ENCODE results near the gene TMEM182.

TMEM182 gene

DNA sequence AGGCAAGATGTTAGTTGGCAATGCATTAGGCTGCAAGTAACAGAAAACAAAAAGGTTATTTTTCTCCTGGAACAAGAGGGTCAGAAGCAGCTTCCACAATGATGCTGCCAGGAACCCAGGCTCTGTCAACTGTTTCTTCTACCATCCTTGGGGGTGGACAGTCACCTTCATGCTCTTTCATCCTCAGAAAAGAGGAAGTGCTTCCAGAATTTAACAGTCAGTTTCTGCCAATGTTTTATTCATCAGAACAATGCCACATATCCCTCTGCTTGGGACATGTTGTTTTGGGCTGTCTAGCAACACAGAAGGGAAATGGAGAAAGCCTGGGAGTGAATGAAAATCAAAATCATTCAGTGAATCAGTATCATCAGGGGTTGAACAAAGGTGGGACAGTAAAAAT is 7.1 kb downstream of the TMEM182 start:
- FAIRE-seq: no peak

DNA sequence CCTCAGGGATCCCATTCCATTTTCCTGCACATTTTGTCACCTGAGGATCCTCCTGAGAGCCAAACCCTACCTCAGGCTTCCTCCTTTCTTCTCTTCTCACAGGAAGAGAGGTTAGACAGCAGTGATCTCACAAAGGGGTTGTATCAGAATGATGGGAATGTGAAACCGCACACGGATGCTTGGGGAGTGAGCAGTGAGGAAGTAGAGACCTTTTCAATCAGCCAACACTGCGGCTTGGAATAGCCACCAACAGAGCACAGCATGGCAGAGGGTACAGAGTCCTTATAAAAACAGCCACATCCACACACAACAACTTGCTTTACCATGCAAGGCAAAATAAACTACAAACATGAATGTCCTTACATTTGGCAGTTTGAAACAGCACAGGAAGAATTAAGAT is 8.7 kb downstream of the TMEM182 start:
- FAIRE-seq: no peak

DNA sequence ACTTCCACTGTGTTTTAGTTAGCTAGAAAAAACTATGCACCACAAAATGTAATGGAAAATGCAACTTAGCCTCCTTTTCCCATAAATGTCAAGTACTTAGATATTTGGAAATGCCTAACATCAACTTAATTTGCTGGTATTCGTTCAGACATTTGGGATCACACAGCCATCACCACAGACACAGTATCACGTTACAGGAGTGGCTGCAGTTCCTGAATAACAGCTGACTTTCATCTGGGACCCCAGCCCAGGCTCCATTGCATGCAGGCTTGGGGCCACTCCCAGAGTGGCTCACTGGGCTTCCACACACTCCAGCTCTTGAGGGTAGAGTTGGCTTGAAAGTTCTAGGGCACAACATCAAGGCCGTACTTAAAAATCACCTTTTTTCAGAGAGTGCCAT is 9.3 kb downstream of the TMEM182 start:
- FAIRE-seq: no peak

DNA sequence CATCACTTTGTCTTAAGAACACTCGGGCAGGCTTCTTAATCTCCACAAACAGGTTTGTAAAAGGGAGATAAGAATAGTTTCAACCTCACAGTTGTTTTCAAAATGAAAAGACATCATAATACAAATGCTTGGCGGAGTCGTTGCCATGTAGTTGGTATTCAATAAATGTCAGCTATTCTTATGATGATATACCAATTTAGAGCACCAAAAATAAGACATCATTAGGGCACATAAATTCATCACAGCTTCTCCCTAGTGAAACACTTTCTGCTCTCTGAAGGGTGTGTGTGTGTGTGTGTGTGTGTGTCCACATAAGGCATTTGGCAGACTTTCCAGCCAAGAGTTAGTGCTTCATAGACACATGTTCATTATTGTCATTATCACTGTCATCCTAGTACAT is 10.8 kb downstream of the TMEM182 start:
- FAIRE-seq: no peak

DNA sequence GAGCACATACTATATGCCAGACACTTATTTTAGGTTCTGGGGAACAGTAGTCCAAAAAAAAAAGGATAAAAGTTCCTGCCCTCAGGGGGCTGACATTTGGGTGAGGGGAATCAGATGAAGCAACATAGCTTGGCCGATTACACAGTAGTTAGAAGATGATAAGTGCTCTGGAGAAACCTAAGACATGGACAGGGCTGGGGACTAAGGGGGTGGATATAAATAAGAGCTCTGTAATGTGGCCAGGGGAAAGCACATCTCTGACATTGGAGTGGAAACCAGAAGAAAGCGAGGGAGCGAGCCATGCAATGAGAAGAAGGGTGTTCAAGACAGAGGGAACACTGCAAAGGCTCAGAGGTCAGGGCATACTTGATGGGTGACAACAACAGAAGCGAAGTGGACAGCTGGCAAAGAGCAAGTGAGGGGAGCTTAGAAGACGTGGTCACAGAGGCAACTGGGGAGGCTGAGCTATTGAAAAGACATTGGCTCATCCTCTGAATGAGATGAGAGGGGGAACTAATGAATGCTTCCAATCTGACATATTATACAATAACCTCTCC is 11.4 kb downstream of the TMEM182 start:
- FAIRE-seq: no peak

DNA sequence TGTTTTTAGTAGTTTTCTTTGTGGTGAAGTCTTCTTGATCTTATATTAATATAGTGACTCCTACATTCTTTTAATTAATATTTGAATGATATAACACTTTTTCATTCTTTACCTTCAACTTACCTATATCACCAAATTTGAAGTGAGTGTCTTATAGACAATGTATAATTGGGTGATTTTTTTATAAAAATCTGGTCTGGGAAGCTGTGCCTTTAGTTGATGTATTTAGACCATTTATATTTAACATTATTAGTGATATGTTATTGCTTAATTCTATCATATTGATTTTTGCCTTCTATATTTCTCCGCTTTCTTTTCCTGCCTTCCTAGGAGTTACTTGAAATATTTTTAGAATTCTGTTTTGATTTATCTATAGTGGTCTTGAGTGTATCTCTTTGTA is 16.4 kb downstream of the TMEM182 start:
- FAIRE-seq: no peak

DNA sequence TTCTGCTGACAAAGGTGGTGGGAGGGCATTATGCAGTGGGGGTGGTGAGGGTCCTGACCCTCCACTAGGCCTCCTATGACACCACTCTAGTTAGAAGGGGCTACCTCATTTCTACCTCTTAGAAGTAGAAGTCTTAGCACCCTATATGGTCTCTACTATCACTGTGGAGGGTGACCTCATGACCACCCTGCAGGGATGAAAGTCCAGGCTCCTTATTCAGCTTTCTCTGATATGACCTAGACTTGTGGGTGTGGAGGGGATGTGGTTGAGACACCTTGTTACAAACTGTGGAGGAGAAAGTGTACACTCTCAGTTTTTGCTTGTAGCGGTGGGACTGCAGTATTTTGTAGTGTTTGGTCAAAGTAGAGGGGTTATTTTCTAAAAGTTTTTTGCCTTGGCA is 18.6 kb downstream of the TMEM182 start:
- no peak for FAIRE-seq

DNA sequence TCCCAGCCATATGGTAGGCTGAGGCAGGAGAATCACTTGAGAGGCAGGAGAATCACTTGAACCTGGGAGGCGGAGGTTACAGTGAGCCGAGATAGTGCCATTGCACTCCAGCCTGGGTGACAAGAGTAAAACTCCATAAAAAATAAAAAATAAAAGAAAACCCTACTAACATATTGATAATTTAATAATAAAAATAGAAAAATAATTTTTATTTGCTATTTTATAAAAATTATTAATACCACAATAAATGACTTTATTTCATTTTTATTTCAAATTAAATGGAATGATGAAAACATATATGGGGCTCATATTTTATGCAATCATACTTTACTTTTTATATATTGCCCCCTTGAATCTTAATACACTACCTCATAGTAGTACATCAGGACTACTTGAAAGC is 20.4 kb downstream of the TMEM182 start:
- FAIRE-seq: peak; percentile 68

DNA sequence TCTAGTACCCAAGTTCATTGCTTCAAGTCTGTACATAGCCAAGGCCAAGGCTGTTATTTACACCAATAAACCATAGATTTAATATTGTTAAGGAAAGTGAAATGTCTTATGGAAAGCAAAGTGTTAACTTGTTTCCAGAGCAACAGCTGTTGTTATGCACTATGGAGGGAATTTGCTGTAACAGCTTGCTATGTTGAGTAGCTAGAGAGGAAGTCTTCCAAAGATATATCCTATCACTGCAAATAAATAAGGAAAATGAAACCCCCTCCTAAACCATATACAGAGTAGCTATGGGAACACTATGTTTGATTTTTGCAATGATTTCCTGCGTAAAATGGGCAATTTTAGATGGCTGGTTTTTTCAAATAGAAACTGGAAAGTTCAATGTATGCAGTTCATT is 21.1 kb downstream of the TMEM182 start:
- no peak for FAIRE-seq

DNA sequence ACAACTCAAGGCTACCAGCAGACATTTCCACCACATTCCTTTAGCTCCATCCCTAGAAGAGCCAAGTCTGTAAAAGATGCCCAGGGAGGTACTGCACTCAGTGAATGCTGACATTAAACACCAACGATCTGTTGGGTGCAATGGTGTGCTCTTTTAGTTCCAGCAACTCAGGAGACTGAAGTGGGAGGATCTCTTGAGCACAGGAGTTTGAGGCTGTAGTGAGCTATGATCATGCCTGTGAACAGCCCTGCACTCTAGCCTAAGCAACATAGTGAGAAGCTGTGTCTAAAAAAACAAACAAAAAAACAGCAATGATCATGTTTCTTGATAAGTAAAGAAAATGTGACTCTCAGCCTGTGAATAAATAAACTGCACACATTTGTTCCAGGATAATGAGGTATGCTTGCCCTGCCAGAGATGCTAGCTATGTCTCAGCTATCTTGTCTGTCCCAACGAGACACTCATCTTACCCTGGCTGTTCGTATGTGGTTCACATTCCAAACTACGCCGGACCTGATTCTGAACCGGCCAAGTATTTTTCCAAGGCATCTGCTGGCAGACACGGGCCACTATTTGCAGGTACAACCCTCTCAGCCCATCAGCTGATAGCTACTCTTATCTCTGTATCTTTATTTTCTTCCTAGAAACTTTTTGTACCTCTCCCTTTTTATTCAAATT is 21.8 kb downstream of the TMEM182 start:
- FAIRE-seq: no peak

DNA sequence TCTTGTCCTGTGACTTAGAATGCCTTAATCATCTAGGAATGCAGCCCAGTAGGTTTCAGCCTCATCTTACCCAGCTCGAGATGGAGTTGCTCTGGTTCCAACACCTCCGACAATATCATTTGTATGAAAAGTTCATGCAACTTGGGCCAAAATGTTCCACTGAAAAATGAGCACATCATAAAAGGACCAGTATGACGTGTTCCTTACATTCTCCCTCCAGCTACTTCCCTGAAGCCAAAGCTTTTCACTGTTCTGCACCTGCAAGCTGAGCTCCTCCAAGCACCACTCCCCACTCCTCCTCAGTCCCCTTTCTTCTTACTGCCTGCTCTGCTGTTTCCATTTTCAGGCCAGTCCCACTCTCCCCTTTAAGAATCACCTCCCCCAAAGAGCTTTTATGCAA is 23.1 kb downstream of the TMEM182 start:
- no peak for FAIRE-seq

DNA sequence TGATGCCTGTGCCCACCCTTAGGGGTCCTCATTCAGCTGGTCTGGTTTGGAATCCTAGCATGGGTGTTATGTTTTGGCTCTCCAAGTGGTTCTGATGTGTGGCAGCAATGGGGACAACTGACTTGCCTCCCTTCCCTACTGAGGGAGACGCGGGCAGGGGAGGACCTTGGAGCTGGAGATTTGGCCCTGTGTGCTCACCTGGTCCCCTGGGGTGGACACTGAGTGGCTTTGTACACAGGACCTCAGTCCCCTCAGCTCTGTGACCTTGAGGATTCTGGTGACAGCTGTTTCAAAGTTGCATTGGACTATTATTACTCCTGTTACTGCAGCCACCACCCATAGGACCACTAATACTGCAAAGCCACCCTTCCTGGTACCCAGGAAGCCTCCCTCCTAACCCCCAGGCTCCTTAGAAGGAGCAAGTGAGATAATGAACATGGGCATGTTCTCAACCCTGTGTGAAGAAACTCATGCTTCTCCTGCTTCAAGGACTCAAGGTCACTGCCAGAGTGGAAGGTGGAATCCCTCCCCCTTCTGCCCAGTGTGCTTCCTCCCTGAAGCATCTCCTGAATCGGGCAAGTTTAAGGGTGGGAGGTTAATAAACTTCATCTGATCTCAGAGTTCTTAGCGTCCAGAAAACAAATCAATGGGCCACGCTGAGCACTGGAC is 26.5 kb downstream of the TMEM182 start:
- FAIRE-seq: no peak

DNA sequence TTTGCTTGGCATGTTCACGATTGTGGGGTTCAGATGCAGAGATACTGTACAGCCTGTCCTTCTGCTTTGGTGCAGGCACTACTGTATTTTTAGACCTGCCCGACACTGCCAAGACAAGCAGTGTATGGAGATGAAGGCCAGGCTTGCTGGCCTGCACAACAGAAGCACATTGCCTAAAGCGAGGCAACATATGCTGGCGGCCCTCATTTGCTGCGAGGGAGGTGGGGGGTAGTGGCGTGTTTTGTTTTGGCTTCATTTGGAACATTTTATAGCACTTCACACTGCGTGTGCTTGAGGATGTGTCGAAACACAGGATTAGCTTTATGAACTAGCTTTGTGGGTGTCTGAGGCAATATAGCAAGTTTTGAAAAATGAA is 27.0 kb downstream of the TMEM182 start:
- no peak for FAIRE-seq

DNA sequence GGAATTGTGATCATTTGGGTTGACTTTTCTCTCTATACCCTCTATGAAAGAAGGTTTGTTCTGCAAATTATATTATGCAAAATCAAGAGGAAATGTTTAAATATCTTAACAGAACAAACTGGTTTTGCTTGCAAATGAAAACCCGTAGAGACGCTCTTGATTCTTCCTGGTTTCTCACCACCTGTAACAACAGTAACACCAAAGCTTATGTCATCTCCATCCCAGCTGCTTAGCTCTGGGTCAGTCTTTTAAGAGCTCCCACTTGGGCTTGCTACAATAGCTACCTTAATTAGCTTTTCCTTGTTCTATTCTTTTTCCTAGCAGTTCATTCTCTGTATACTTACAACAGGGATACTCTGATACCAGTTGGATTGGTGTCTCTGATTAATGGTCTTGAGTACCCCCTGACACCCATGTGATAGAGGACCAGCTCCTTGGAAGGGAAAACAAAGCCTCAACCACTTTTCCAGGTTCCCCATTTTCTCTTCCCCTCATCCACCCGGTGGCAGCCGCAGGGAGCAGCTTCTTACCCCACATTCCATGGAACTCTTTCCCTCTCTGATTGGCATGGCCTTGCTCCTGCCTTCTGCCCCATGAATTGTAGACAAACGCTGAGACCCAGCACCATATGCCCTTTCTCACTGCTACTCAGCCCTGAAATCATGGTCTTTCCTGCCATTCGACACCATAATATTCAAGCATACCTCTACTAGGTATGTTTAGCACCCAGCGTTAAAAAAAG is 27.7 kb downstream of the TMEM182 start:
- no peak for FAIRE-seq

DNA sequence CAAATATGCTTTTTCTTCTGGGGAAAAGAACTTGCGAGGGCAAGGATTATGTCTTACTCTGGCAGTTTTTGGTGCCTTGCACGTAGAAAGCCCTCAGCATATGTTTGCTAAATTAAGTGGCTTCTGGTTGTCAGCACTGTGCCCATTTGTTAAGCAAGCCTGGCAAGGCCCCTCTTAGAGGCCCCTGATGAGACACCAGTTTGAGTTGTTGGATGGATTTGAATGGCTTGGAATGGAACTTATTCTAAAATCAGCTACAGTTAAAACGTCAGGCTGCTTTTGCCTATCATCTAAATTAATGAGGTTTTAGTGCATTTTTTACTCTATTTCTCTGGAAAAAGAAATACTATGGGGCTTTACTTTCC is 28.2 kb downstream of the TMEM182 start:
- no peak for FAIRE-seq

DNA sequence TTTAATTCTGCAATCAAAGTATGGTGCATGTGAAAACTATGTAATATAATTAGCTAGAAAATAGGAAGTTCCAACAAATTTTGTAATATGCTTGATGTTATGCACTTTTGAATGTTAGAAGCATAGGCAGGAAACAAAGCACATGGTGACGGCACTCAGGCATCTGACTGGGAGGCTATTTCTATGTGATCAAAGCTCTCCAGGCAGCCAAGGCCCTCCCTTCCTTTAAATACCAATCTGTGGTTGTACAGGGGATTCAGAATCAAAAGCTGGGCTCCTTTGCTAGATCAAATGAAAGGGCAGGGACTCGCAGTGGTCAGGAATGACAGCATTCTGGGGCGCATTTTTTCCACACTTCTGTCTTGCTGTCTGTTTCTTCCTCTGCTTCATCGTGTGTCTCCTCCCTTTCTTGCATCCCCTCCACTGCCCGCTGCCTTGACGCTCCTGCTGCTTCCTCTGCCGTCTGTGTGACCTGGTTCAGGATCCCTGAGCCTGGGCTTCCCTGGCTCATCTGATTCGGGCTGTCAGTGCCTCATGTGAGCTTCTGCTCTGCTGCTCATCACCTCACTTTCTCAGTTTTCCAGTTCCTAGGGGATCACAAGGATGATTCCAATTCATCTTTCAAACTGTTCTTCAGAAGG is 30.9 kb downstream of the TMEM182 start:
- no peak for FAIRE-seq

DNA sequence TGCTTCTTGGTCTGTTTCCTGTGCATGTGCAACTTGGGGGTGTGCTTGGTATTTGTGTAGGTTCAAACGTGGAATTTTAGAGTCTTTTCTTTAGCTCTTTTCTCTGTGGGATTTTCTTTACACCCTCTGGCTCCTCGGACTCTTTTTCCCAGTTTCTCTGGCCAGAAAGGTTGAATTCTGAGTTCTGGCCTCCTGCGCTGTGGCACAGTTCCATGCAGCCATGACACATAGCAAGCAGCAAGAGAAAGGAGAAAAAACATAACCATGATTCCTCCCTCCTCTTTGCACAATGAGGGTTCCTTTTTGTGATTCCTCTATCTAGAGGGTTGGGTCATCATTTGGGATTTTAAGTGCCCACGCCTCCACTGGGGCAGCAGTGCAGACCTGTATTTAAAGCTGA is 33.8 kb downstream of the TMEM182 start:
- FAIRE-seq: no peak

DNA sequence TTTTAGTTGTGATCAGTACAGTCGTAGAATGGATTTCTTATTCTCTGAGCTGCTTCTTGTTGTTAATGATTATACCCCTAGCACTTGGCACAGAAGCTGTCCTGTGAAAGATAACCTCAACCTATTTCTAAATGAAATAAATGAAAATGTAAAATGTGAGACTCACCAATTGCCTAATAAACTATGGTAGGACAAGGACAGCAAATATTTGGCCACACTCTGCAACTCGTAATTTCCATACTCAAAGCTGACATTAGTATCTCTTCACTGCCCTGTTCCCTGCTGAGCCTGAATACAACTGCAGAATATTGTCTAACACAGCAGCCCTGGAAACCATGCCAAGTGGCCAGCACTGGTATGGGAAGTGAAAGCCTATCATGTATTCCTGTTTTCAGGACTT is 34.5 kb downstream of the TMEM182 start:
- no peak for FAIRE-seq

DNA sequence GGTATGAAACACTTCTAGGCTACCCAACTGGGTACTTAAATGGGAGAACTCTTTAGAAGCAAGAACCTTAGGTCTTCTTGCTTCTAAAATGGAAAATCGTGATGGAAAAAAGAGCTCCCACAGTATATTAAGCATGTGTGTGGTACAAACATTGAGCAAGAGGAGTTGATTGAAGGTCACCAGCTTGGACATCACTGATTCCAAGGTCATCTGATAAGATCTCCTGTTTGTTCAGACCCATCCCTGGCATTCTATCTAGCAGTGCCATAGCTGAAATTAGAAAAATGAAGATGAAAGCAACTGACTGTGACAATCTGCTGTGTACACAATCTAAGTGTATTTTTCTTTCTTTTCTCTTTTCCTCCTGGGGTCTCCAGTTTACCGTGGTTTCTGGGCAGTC is 35.7 kb downstream of the TMEM182 start:
- FAIRE-seq: no peak

DNA sequence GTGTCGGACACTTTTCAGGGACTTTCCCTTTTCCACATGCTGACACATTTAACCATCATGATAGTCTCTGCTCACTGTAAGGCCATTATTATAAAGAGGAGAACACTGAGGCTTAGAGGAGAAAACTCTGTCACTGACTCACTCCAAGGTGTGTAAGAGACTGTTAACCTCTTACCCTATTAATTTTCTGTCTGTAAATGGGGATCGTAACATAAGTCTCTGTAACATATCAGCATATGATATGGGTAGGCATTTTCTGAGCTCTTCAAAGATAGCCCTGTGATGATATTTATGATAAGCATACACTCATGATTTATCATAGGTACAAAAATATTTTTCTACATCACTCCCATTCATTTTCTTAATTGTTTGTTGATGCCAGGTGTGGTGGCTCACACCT is 36.4 kb downstream of the TMEM182 start:
- FAIRE-seq: no peak

DNA sequence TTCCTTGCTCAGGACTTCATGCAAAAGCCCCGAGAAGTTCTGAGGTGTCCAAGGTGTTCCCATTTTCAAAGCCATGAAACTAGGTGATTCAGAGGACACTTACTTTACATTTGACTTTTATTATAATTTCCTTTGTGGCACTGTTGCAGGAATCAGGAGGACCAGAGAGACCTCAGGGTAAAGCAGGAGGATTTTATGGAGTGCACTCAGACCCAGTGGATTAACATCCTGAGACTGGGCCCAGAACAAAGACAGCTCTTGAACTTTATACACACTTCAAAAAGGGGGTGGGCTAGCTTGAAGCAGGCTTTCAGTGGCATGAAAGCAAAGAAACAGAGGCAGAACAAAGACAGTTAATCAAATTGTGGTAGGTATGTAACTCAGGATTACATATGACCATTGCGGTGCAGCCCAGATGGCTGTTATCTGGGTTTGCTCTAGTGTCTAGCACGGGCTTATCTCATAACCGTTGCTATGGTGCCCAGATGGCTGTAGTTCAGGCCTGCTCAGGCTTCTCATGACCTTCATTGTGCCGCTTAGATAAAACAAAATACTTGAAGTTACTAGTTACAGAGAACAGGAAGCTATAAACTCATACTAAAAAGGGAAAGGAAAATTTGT is 39.4 kb downstream of the TMEM182 start:
- no peak for FAIRE-seq

DNA sequence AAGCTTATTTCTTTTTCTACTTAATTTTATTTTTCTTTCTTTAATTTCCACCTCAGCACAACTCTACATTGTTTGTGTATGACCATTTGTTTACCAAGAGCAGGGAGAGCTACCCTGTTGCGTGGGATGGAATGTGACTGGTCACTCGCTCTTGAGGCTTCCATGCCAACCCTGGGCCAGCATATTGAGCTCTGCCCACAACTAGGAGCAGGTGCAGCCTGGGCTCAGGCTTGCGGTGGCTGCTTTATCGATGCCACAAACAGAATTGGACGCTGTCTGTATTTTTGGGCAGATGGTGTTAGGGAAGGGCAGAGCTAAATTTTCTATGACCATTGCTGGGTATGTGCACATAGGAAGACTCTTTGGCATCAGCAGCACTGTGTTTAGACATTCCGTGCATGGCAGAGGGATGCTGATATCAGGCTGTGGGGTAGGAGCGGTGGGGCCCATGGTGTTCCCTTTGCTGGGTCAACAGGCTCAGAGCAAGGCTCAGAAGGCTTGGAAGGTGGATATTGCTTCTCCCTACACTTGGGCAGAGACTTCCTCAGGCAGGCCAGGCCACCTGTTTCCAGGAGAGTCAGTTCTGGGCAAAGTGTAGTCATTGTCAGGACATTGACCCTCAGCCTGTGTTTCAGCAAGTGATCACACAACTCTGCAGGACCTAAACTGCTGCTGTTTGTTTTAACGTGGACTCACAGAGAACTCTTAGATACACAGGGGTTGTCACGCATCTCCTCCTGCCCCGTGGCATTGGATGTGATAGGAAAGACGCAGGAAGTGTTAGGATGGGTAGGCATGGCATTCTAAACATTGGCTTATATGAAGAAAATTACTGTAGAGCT is 40.2 kb downstream of the TMEM182 start:
- FAIRE-seq: no peak

All from G401.6 (cell line).